ENCODE measurements around the gene TMEM184B.

- TF ChIP-seq CTCF (IDR thresholded peaks at IDR 0.05), result no peak
- TF ChIP-seq POLR2A (IDR thresholded peaks at IDR 0.05; ENCODE audit: low read length), result no peak
- TF ChIP-seq KDM1A (IDR thresholded peaks at IDR 0.05; ENCODE audit: low read depth), result no peak
- TF ChIP-seq CHD2 (IDR thresholded peaks at IDR 0.05; ENCODE audit: low read length, partially characterized antibody), result no peak
- TF ChIP-seq REST (IDR thresholded peaks at IDR 0.05), result no peak
- no peak for TF ChIP-seq ELK1 (IDR thresholded peaks at IDR 0.05; ENCODE audit: low read depth, low read length)
- no peak for TF ChIP-seq MAFK (IDR thresholded peaks at IDR 0.05; ENCODE audit: partially characterized antibody)
- TF ChIP-seq ZSCAN20 (CRISPR knock-in tag; IDR thresholded peaks at IDR 0.05), result no peak
- TF ChIP-seq ZC3H11A (IDR thresholded peaks at IDR 0.05), result no peak
- TF ChIP-seq EP300 (IDR thresholded peaks at IDR 0.05), result no peak
These were observed 39.4 kb downstream of the TMEM184B start for GRCh38 chr22:38233427-38233826.
